C4-2B (cell line): ENCODE measurements around the gene IRAK1.

Source experiments
- H3K27ac ChIP-seq: fragments of 450-650 bp; 2 replicates; pipeline ENCODE4 v1.5.1; 2017
- ZFX ChIP-seq: fragments of 450-650 bp; IDR thresholded peaks from 2 replicates; pipeline ENCODE4 v1.6.1; 2017
- TF ChIP-seq, protein P1 (sequence below): fragments of 450-650 bp; conservative IDR thresholded peaks from 2 replicates; pipeline ENCODE4 v1.5.1; 2017; ENCODE audit warnings: mild to moderate bottlenecking

The IRAK1 gene

DNA sequence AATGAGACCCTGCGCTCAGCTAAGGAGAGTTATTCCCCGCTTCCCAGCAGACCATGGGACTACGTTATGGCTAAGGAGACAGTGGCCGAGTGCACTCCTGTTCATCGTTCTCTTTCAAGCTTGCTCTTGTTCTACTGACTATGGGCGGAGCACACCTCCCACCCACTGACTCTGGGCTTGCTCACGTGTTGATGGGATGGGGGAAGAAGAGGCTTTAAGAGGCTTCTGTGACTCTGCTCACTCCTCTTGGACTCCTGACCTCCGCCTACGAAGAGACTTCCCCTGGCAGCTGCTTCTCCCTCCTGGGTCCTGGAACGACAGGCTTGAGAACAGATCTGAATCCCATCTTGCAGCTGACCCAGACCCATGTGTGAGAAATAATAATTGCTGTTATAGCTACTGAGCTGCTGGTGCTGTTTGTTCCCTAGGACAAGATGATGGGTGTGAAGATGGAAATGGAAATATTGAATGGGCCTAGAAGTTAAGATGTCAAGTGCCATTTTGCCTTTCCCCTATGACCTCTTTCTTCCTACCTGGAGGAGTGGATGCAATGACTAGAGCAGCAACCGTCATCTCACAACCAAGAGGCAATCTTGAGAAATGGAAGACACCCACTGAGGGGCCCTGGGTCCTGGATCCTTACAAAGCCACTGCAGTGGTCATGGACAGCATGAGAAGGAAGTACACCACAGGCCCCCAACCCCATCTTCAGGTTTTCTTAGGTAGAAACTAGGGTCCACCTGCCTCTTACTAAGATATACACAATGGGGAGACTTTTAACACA is 38.7 kb upstream of the IRAK1 start:
- no peak overlapping the region for H3K27ac ChIP-seq
- TF ChIP-seq, protein P1, sequence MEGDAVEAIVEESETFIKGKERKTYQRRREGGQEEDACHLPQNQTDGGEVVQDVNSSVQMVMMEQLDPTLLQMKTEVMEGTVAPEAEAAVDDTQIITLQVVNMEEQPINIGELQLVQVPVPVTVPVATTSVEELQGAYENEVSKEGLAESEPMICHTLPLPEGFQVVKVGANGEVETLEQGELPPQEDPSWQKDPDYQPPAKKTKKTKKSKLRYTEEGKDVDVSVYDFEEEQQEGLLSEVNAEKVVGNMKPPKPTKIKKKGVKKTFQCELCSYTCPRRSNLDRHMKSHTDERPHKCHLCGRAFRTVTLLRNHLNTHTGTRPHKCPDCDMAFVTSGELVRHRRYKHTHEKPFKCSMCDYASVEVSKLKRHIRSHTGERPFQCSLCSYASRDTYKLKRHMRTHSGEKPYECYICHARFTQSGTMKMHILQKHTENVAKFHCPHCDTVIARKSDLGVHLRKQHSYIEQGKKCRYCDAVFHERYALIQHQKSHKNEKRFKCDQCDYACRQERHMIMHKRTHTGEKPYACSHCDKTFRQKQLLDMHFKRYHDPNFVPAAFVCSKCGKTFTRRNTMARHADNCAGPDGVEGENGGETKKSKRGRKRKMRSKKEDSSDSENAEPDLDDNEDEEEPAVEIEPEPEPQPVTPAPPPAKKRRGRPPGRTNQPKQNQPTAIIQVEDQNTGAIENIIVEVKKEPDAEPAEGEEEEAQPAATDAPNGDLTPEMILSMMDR, result no peak
- TF ChIP-seq ZFX, result no peak

DNA sequence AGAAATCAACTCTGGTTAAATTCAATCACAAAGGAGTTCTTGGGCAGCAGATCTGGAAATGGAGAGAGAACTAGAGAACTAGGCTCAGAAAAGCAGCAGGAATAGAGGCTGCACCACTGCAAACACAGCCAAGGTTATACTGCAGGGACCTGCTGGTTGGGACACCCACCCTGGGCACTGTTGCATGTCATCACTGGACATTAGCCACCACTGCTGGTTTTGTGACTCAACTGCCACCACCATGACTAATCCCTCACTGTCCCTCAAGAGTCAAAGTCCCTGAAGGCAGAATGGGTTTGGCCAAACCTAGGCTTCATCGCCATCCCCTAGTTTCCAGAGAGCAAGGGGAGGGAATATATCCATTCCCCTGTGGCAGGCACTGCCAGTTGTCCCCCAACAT is 38.1 kb upstream of the IRAK1 start:
- TF ChIP-seq, protein P1, result no peak
- no peak for TF ChIP-seq ZFX
- no peak overlapping the region for H3K27ac ChIP-seq

DNA sequence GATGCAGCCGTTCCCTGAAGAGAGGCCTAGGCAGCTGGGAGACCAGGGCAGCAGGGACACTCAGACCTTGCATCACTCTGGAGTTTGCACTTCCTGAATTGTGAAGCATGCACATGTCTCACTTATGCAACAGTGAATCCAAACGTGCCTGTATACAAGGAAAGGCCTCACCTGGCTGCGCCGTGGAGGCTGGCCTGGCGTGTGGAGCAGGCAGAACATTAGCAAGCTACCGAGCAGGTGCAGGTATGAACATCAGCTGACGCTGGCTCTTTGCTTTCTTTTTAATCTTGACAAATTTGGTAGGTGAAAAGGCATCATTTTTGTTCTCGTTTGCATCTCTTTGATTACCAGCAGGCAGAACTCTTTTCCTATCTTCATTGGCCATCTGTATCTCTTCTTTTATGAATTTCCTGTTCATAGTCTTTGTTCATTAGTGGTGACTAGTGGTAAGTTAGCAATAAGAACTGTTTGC is 37.1 kb upstream of the IRAK1 start:
- TF ChIP-seq ZFX, result no peak
- TF ChIP-seq, protein P1, result no peak
- H3K27ac ChIP-seq, result peak overlapping the region; percentile 41; the same call in 1 of the 2 replicates

DNA sequence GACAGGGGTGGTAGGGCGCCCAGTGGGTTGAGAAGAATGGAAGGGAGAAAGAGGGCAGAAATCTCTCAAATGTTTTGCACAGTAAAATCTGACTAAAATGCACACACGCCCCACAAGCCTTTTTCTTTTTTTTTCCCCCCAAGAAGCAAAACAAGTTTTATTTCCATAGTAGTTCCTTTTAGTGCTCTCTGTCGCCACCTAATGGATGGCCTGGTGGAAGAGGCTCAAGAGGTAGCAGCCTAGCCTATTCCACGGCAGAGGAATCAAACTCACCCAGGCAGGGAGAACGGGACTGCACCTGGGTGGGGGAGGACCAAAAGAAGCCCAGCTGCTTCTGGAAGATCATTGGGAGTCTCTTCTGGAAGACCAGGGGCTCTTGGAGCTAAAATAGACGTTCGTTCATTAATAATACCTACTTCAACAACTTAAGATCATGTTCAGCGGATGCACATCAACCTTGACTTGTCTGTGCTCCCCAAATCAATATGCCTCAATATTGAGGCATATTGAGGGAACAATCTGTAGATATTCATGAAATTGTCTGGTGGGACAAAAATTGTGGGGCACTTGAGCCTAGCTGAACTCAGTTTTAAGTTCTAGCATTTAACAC is 31.6 kb upstream of the IRAK1 start:
- TF ChIP-seq ZFX, result no peak
- TF ChIP-seq, protein P1, result peak; percentile 80
- H3K27ac ChIP-seq, result peak overlapping the region; percentile 83; the same call in 1 of the 2 replicates

DNA sequence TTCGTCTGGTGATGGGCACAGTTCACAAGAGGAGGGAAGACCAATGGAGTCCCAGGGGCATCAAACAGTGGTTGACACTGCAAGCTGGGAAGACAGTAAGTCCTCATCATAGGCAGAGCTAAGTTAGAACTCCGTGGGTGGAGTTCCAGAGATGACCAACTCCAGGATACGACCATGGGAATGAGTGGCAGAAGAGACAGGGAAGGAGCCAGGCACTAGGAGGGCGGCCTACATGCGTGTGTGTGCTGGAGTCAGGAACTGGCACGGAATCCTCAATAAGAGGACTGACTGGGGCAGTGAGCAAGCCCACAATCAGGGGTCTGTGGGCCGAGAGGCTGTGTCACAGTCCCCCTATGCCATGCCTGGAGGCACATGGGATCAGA is 30.4 kb upstream of the IRAK1 start:
- TF ChIP-seq ZFX, result no peak
- TF ChIP-seq, protein P1, result no peak
- H3K27ac ChIP-seq, result peak overlapping the region; percentile 83

DNA sequence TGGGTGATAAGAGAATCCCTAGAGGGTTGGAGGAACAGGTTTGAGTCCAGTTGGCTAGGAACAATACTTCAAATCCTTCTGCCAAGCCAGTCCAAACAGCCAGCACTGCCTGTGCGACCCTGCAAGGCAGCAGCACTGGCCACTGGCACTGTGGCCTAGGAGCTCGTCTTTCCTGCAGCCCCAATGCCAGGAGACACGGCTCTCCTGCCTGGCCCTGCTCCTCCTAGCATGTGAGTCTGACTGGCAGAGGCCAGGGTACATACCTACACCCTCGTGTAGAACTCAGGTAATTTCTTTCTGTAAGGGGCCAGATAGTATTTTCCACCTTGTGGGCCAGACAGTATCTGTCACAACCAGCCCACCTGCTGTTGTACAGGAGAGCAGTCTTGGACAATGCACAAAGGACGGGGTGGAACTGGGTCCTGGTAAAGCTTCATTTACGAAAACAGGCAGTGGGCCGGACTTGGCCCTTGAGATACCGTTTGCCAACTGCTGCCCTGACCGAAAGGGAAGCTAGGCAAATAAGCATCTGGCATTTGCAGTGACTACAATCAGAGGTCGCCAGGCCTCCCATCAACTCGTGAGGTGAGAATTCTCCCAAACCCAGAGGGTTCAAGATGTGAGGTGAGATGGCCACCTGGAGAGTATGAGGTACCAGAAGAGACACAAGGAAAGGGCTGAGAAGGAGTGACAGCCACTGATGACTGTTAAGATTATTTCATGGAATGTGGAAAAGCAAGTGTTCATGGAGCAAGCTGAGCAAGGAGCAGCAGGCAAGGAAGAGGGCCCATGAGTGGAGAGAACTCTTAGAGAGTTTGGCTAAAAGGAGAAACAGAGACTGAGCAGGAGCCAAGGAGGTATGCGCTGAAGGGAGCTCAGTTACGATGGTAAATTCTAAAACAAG is 29.8 kb upstream of the IRAK1 start:
- peak overlapping the region; percentile 83 for H3K27ac ChIP-seq
- no peak; the same call in 1 of the 2 replicates for TF ChIP-seq ZFX
- TF ChIP-seq, protein P1, result no peak
